ENCODE data around the gene LETM1.

The LETM1 gene

GRCh38 chr4:1769692-1770091 is 86.3 kb downstream of the LETM1 start:
- no peaks in the 10 kb centered on the region for H3K9me3 ChIP-seq (ENCODE audit: control extremely low read depth in 1 of 5, control insufficient read depth in 4 of 5, insufficient read depth in 2 of 5, low read depth in 1 of 5, low read length in 4 of 5)
- no peak for DNase-seq
- no peak overlapping the region for H3K4me3 ChIP-seq (ENCODE audit: control insufficient read depth in 1 of 7, extremely low read depth in 1 of 7, insufficient read depth in 4 of 7, low read depth in 2 of 7, low read length in 6 of 7)
- no peak overlapping the region for H3K27ac ChIP-seq (ENCODE audit: insufficient read depth in 1 of 2, low read depth in 1 of 2, low read length in 2 of 2, poor library complexity in 1 of 2, severe bottlenecking in 2 of 2)
- no peaks in the 10 kb centered on the region for H3K36me3 ChIP-seq (ENCODE audit: control insufficient read depth in 4 of 4, insufficient read depth in 4 of 4, low read length in 3 of 4)
- peaks cover 0 to 62% (median 60%) of the 10 kb centered on the region in 4 experiments for H3K4me1 ChIP-seq (ENCODE audit: control extremely low read depth in 1 of 4, control insufficient read depth in 4 of 4, insufficient read depth in 4 of 4, low read length in 3 of 4)
- POLR2A ChIA-PET = no interaction called here
- 83% methylated on average over 4 of the region's 6 CpGs for WGBS (ENCODE audit: insufficient coverage)
- peaks cover 0 to 12% (median 0%) of the 10 kb centered on the region in 5 experiments for H3K27me3 ChIP-seq (replicated peaks in 2 of 5; ENCODE audit: control insufficient read depth in 4 of 5, insufficient read depth in 5 of 5, low read length in 4 of 5)
- CTCF ChIA-PET = interaction anchor here (0.8 to 1.5 kb wide), 2 partner anchors 14 to 37 kb away, joined by 3 read pairs; no protein-coding TSS in a partner anchor

GRCh38 chr4:1768367-1769034 is 87.5 kb downstream of the LETM1 start:
- DNase-seq = no peak
- ChIA-PET CTCF (interaction anchor here (0.6 to 1.4 kb wide), 4 partner anchors 10 to 41 kb away, joined by 4 to 7 read pairs (median 4); no protein-coding TSS in a partner anchor), POLR2A (no interaction called here)
- Histone ChIP-seq H3K4me3 (ENCODE audit: control insufficient read depth in 1 of 7, extremely low read depth in 1 of 7, insufficient read depth in 4 of 7, low read depth in 2 of 7, low read length in 6 of 7) (peak overlapping the region in 1 of 7 experiments; percentile 4), H3K36me3 (ENCODE audit: control insufficient read depth in 4 of 4, insufficient read depth in 4 of 4, low read length in 3 of 4) (no peaks in the 10 kb centered on the region), H3K27ac (ENCODE audit: insufficient read depth in 1 of 2, low read depth in 1 of 2, low read length in 2 of 2, poor library complexity in 1 of 2, severe bottlenecking in 2 of 2) (no peak overlapping the region), H3K27me3 (replicated peaks in 2 of 5; ENCODE audit: control insufficient read depth in 4 of 5, insufficient read depth in 5 of 5, low read length in 4 of 5) (peaks cover 0 to 12% (median 0%) of the 10 kb centered on the region in 5 experiments), H3K9me3 (ENCODE audit: control extremely low read depth in 1 of 5, control insufficient read depth in 4 of 5, insufficient read depth in 2 of 5, low read depth in 1 of 5, low read length in 4 of 5) (no peaks in the 10 kb centered on the region), H3K4me1 (ENCODE audit: control extremely low read depth in 1 of 4, control insufficient read depth in 4 of 4, insufficient read depth in 4 of 4, low read length in 3 of 4) (peaks cover 0 to 68% (median 61%) of the 10 kb centered on the region in 4 experiments)
- WGBS (ENCODE audit: insufficient coverage) = 45% methylated on average over 17 of the region's 23 CpGs

GRCh38 chr4:1767770-1768366 is 88.1 kb downstream of the LETM1 start:
- Histone ChIP-seq H3K4me3 (ENCODE audit: control insufficient read depth in 1 of 7, extremely low read depth in 1 of 7, insufficient read depth in 4 of 7, low read depth in 2 of 7, low read length in 6 of 7) (peak overlapping the region in 3 of 7 experiments; percentile 32 to 54 (median 53)), H3K4me1 (ENCODE audit: control extremely low read depth in 1 of 4, control insufficient read depth in 4 of 4, insufficient read depth in 4 of 4, low read length in 3 of 4) (peaks cover 0 to 68% (median 59%) of the 10 kb centered on the region in 4 experiments), H3K36me3 (ENCODE audit: control insufficient read depth in 4 of 4, insufficient read depth in 4 of 4, low read length in 3 of 4) (no peaks in the 10 kb centered on the region), H3K9me3 (ENCODE audit: control extremely low read depth in 1 of 5, control insufficient read depth in 4 of 5, insufficient read depth in 2 of 5, low read depth in 1 of 5, low read length in 4 of 5) (no peaks in the 10 kb centered on the region), H3K27me3 (replicated peaks in 2 of 5; ENCODE audit: control insufficient read depth in 4 of 5, insufficient read depth in 5 of 5, low read length in 4 of 5) (peaks cover 0 to 12% (median 0%) of the 10 kb centered on the region in 5 experiments), H3K27ac (ENCODE audit: insufficient read depth in 1 of 2, low read depth in 1 of 2, low read length in 2 of 2, poor library complexity in 1 of 2, severe bottlenecking in 2 of 2) (no peak overlapping the region)
- 83% methylated on average over 7 of the region's 32 CpGs for WGBS (ENCODE audit: insufficient coverage)
- CTCF ChIA-PET = interaction anchor here (0.6 to 1.4 kb wide), 4 partner anchors 9 to 41 kb away, joined by 4 to 7 read pairs (median 4); no protein-coding TSS in a partner anchor
- DNase-seq = peak in 1 of 3 donors; percentile 47
- POLR2A ChIA-PET = no interaction called here

DNA sequence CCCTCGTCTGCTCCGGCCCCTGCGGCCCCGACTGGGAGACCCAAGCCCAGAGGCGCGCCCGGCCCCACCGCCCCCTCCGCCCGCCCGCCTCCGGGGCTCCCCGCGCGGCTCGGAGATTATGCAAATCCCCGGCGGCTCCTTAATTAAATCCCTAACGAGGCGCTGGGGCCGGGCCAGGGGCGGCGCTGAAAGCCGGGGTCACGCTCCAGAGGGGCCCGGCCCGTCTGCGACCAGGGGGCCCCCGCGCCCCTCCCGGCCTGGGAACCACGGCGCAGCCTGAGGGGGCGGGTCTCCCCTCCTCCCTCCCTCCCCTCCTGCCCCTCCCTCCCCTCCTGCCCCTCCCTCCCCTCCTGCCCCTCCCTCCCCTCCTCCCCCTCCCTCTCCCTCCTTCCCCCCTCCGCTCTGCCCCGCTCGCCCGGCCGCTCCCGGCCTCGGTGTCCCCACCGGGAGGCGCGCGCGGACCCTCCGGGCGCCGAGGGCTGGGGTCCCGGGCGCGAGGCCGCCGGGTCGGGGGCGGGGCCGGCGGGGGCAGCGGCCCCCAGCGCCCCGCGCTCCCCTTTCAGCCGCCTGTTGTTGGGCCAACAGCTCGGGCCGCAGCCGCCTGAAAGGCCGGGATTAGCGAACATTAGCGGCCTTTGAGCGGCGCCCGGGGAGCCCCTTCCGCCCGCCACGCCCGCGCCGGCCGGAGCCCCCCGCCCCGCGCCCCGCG is 88.7 kb downstream of the LETM1 start:
- Histone ChIP-seq H3K9me3 (ENCODE audit: control extremely low read depth in 1 of 5, control insufficient read depth in 4 of 5, insufficient read depth in 2 of 5, low read depth in 1 of 5, low read length in 4 of 5) (no peaks in the 10 kb centered on the region), H3K4me1 (ENCODE audit: control extremely low read depth in 1 of 4, control insufficient read depth in 4 of 4, insufficient read depth in 4 of 4, low read length in 3 of 4) (peaks cover 0 to 61% (median 53%) of the 10 kb centered on the region in 4 experiments), H3K4me3 (ENCODE audit: control insufficient read depth in 1 of 7, extremely low read depth in 1 of 7, insufficient read depth in 4 of 7, low read depth in 2 of 7, low read length in 6 of 7) (peak overlapping the region in 4 of 7 experiments; percentile 32 to 54 (median 44)), H3K27ac (ENCODE audit: insufficient read depth in 1 of 2, low read depth in 1 of 2, low read length in 2 of 2, poor library complexity in 1 of 2, severe bottlenecking in 2 of 2) (no peak overlapping the region), H3K27me3 (replicated peaks in 2 of 5; ENCODE audit: control insufficient read depth in 4 of 5, insufficient read depth in 5 of 5, low read length in 4 of 5) (peaks cover 0 to 12% (median 0%) of the 10 kb centered on the region in 5 experiments), H3K36me3 (ENCODE audit: control insufficient read depth in 4 of 4, insufficient read depth in 4 of 4, low read length in 3 of 4) (no peaks in the 10 kb centered on the region)
- DNase-seq = no peak
- POLR2A ChIA-PET = no interaction called here
- CTCF ChIA-PET = interaction anchor here (1.2 to 1.4 kb wide), 2 partner anchors 19 to 20 kb away, joined by 4 to 7 read pairs; no protein-coding TSS in a partner anchor
- WGBS (ENCODE audit: insufficient coverage) = 4% methylated on average over 37 of the region's 84 CpGs

DNA sequence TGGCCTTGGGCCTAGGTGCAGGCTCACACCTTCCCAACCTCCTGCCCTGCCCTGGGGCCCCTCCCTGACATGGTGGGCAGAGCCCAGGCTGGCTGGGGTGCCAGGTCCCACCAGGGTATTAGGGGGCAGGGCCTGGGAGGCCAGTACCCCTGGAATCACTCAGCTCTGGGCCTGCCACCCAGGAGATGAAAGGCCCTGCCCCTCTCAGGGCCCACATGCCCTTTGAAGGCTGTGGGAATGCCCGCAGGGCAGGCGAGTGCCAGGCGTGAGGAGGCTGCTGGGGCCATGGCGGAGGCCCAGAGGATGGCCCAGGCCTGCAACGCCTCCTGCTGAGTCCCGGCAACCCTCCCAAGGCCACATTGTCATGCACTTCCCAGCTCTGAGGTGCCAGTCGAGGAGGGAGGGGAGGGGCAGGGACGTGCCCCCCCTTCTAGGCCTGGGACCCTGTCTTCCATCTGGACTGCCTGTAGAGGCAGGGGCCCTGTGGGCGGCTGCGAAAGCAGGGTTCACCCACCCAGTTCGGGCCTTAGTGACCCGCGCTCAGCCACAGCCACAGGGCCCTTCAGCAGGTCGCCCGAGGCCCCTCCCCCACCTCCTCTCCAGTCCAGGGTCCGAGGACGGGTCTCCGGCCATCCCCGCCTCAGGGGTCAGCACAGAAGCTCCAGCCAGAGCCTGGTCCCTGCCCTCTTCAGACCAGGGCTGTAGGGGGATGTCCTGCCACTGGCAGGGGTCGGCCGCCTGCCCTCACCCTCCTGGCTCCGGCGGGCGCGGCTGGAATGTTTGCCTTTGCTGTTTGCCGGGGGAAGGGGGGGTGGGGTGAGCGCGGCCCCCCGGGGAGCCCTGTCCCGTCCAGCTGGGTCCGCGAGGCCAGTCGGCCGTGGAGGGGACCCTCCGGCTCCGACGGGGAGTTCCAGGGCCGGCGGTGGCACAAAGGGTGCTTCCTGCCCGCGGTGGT is 89.6 kb downstream of the LETM1 start:
- 72% methylated on average over 14 of the region's 41 CpGs for WGBS (ENCODE audit: insufficient coverage)
- ChIA-PET POLR2A (no interaction called here), CTCF (interaction anchor here (1.3 kb wide), 1 partner anchor 19 kb away, joined by 3 read pairs; no protein-coding TSS in a partner anchor)
- Histone ChIP-seq H3K4me1 (ENCODE audit: control extremely low read depth in 1 of 4, control insufficient read depth in 4 of 4, insufficient read depth in 4 of 4, low read length in 3 of 4) (peaks cover 0 to 53% (median 45%) of the 10 kb centered on the region in 4 experiments), H3K27me3 (replicated peaks in 2 of 5; ENCODE audit: control insufficient read depth in 4 of 5, insufficient read depth in 5 of 5, low read length in 4 of 5) (peaks cover 0 to 12% (median 0%) of the 10 kb centered on the region in 5 experiments), H3K27ac (ENCODE audit: insufficient read depth in 1 of 2, low read depth in 1 of 2, low read length in 2 of 2, poor library complexity in 1 of 2, severe bottlenecking in 2 of 2) (no peak overlapping the region), H3K4me3 (ENCODE audit: control insufficient read depth in 1 of 7, extremely low read depth in 1 of 7, insufficient read depth in 4 of 7, low read depth in 2 of 7, low read length in 6 of 7) (no peak overlapping the region), H3K36me3 (ENCODE audit: control insufficient read depth in 4 of 4, insufficient read depth in 4 of 4, low read length in 3 of 4) (no peaks in the 10 kb centered on the region), H3K9me3 (ENCODE audit: control extremely low read depth in 1 of 5, control insufficient read depth in 4 of 5, insufficient read depth in 2 of 5, low read depth in 1 of 5, low read length in 4 of 5) (no peaks in the 10 kb centered on the region)
- no peak for DNase-seq

- DNase-seq = no peak
- POLR2A ChIA-PET = no interaction called here
- Histone ChIP-seq H3K4me1 (ENCODE audit: control extremely low read depth in 1 of 4, control insufficient read depth in 4 of 4, insufficient read depth in 4 of 4, low read length in 3 of 4) (peaks cover 0 to 46% (median 39%) of the 10 kb centered on the region in 4 experiments), H3K9me3 (ENCODE audit: control extremely low read depth in 1 of 5, control insufficient read depth in 4 of 5, insufficient read depth in 2 of 5, low read depth in 1 of 5, low read length in 4 of 5) (no peaks in the 10 kb centered on the region), H3K36me3 (ENCODE audit: control insufficient read depth in 4 of 4, insufficient read depth in 4 of 4, low read length in 3 of 4) (no peaks in the 10 kb centered on the region), H3K27ac (ENCODE audit: insufficient read depth in 1 of 2, low read depth in 1 of 2, low read length in 2 of 2, poor library complexity in 1 of 2, severe bottlenecking in 2 of 2) (no peak overlapping the region), H3K4me3 (ENCODE audit: control insufficient read depth in 1 of 7, extremely low read depth in 1 of 7, insufficient read depth in 4 of 7, low read depth in 2 of 7, low read length in 6 of 7) (no peak overlapping the region), H3K27me3 (replicated peaks in 2 of 5; ENCODE audit: control insufficient read depth in 4 of 5, insufficient read depth in 5 of 5, low read length in 4 of 5) (peaks cover 0 to 12% (median 0%) of the 10 kb centered on the region in 5 experiments)
- CTCF ChIA-PET = interaction anchor here (0.6 to 1.3 kb wide), 3 partner anchors 9 to 33 kb away, joined by 3 read pairs; no protein-coding TSS in a partner anchor
- WGBS (ENCODE audit: insufficient coverage) = 88% methylated on average over 9 of the region's 10 CpGs
Observed at GRCh38 chr4:1765409-1766072, 90.4 kb downstream of the LETM1 start.

All from common myeloid progenitor, CD34-positive (primary cell).